CD4-positive, alpha-beta T cell treated with Interleukin-12 subunit alpha and Interleukin-12 subunit beta, for 1 hour (primary cell): Measurements from ENCODE around the gene RALGAPA2.
A peak's percentile ranks its signal among the peaks of the same experiment; 100 is the strongest.

Source experiments
- DNase-seq: peaks from one replicate; pipeline ENCODE4 v3.0.0-alpha.2; 2020

Gene RALGAPA2

DNA sequence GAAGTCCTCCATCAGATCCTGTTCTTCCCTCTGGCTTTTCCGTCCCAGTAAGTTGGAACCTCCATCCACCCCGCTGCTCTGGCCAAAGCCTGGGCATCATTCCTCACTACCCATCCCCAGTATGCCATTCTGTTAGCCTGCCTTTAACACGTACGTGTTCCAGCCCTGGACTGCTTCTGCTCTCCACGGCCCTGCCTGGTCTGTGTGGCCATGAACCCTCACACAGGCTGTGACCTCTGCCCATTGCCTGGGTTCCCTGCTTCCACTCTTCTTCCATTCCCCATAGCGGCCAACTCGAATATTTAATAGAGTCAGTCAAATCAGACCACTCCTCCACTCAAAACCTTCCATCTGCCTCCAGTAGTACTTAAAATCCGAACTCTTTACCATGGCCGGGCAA is 29.4 kb downstream of the RALGAPA2 start:
- no peak for DNase-seq

DNA sequence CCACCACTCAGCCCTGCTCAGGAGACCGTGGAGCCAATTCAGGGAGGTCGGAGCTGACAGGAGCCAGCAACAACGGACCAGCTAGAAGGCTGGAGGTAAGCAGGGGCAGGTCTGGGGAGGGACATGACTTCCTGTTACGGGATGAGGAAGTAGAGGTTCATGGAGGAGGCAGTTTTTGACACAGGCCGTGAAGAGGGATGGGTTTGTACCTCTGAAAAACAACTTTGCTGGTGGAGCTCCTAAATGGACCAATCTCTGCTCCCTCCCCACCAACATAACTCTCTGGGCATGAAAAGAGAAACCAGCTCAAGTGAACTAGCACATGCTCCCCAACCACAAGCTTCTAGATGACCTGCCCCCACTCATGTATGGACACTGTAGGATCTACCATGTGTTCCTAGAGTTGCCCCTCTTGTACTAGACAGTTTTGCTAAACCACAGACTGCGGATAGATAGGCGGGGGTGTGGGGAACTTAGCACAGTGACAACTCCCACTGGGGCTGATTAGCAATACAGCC is 31.4 kb downstream of the RALGAPA2 start:
- DNase-seq: no peak

- DNase-seq: no peak
Measured at GRCh38 chr20:20679316-20679715, 33.1 kb downstream of the RALGAPA2 start.

DNA sequence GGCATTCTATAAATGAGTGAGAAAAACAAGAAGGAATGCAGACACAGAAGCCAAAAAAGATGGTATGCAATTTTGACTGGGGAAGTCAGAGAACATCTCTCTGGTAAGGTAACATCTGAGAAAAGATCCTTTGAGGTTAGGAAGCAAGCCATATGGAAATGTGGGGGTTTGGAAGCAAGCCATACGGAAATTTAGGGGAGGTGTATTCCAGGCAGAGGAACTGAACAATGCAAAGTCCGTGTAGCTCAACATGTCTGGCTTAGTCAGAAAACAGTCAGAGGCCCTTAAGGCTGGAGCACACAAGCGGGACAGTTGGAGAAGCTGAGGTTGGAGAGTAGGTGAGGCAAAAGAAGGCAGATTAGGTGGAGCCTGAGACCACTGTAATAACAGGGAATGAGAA is 35.3 kb downstream of the RALGAPA2 start:
- DNase-seq: no peak

GRCh38 chr20:20668639-20669038 is 43.8 kb downstream of the RALGAPA2 start:
- DNase-seq: no peak

DNA sequence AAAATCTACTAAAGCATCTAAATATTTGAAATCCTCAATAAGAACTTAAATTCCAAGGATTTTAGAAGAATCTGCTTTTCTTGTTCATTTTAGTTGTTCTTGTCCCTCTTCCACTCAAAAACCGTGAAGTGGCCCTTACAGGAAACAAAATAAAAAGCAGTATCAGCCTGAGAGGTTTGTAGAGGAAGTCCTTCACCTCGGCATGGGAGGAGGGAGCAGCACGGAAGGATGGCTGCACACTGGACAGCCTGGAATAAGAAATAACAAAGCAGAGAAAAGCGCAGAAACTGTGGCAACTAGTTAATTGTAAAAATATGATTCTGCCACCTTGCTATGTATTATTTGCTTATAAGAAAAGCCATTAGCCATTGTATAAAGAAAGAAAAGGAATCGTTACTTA is 46.1 kb downstream of the RALGAPA2 start:
- no peak for DNase-seq

DNA sequence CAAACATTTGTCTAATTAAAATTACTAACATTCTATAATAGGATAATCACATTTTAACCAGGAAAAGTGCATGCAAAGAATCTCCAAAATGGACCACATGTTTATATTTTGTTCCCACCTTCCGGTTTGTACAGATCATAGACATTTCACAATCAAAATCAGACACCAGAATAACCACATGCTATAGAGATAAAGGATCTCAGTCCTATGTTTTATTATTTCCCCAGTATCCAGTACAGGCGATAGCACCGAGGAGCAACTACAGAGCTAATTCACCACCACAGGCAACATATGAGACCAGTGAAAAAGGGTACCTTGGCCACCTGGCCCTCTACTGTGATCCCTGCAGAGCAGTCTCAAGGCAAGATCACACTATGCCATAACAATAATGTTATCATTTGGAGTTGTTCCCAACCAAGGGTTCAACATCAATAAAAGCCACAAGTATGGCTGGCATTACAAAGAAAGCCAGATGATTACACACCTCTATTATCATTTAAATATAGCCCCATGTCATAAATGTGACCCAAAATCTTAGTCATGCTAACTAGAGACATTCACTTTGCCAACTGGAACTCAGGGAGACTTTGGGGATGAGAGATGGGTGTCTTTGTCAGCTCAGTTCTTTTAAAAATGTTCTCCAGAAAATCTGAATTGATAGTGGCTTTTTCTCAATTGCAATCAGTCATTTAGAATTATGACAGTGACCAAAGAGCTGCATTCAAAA is 46.7 kb downstream of the RALGAPA2 start:
- no peak for DNase-seq

GRCh38 chr20:20664795-20665589 is 47.5 kb downstream of the RALGAPA2 start:
- peak; percentile 30 for DNase-seq

- no peak for DNase-seq
Measured at GRCh38 chr20:20663841-20664240, 48.6 kb downstream of the RALGAPA2 start.

- no peak for DNase-seq
Measured at GRCh38 chr20:20658871-20659431, 53.5 kb downstream of the RALGAPA2 start.

GRCh38 chr20:20658123-20658522 is 54.3 kb downstream of the RALGAPA2 start:
- no peak for DNase-seq

DNA sequence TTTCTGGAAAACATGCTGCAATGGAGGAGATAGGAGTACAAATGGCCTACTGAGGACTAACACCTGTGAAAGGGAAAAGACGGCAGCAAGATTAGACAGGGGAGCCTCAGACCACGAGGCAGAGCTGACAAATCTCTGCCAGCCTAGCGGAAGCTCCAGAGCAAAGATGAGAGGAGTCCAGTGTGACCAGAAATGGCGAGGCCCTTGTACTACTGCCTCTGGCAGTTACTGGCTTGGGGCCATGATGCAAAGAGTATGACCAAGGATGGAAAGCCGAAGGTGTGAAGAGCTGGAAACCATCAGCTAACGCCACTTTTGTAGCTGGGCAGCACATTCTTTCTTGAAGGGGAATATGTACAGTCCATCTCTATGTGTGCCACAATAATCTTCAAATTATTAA is 55.4 kb downstream of the RALGAPA2 start:
- no peak for DNase-seq

DNA sequence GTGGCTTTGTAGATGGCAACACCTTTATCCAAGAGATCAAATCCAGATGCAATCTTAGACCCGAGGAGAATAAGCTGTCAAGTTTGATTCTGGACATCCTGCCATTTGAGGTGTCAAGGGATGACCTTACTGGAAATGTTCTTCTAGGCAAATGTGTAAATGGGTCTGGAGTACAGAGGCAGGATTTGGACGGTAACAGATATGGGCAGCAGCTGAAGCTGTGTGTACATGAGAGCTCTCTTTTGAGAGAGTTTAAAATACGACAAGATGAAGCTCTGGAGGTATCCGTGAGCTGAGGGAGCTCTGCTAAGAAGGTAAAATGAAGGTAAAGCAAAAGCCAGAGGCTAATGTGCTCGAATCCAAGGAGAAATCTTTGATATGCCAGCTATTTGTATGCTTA is 56.6 kb downstream of the RALGAPA2 start:
- DNase-seq: no peak

- no peak for DNase-seq
Measured at GRCh38 chr20:20649945-20650344, 62.5 kb downstream of the RALGAPA2 start.

DNA sequence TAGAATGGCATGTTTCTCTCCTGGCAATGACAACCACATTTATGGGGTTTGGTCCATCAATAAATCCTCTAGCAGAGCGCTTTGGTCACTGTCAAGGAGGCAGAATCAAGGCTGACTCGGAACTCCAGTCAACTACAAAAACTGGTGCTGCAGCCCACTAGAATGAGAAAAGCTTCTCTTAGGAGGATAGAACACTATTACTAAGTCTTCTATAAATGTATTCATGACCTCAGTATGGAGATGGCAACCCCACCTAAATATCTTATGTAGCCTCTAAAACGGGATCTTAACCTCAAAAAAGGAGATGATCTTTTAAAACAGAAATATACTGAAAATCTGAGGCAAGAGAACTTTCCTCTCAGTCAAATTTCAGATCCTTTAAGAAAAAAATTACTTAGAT is 68.5 kb downstream of the RALGAPA2 start:
- no peak for DNase-seq

- DNase-seq: no peak
Measured at GRCh38 chr20:20641783-20642182, 70.7 kb downstream of the RALGAPA2 start.

DNA sequence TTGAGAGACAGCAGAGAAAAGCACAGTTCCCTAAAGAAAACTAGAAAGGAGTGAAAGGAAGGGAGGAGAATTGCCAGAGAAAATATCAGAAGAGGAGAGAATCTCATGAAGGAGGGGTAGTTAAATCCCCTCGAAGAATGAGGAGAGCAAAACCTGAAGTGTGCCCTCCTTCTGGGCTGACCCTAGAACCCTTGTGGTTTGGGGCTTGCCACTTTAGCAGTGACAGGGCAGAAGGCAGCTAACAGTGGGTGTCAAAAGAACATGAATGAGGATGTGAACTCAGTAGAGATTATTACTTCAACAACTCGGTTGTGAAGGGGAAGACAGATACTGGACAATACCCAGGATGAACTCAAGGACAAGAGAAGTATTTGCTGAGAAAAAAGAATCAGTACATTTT is 73.6 kb downstream of the RALGAPA2 start:
- no peak for DNase-seq

DNA sequence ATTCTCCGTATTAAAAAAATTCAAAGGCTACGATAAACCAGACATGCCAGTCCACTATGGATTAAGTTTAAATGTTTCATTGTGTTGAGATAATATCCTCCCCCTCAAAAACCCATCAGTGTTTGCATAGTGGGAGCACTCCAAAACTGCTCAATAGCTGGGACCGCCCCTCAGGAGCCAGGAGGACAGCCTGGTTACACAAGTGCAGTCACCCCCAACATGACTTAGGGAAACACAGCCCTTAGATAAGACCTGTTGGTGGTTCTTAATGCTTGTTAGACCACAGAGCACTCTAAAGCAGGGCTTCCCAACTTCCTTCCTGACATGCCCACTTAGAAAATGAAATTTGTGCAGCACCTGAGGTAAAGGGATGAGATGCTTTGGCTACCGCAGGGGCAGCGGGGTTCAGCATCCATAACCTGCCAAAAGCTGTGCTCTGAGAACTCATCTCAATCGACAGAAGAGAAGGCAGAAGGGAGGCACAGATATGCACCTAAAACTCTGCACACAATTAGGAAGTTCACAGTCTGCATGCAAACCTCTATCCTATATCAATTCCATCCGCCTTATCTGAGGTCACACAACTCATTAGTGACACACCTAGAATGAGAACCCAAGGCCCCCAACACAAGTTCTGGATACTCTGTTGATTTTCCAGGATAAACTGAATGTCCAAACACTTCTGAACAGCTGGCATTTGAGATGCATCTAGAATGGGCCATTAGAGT is 74.3 kb downstream of the RALGAPA2 start:
- no peak for DNase-seq

- DNase-seq: no peak
Measured at GRCh38 chr20:20635006-20635405, 77.4 kb downstream of the RALGAPA2 start.

- DNase-seq: no peak
Measured at GRCh38 chr20:20632644-20633043, 79.8 kb downstream of the RALGAPA2 start.

DNA sequence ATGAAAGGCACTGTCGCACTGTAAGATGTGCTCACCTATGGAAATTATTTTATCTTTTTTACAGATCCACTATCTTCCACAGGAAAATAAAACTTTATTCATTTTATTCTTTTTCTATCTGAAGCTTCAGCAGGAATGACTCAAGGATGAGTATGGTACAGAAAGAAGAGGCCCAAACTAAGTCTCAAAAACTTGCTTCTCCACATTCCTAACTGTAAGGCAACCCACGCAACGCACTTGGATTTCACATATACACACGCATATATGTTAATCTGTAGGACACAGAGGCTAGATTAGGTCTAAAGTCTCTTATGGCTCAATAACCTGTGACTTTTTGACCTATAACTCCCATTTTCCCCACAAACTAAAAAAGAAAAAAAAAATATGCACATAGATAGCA is 81.9 kb downstream of the RALGAPA2 start:
- no peak for DNase-seq

GRCh38 chr20:20629556-20630188 is 82.8 kb downstream of the RALGAPA2 start:
- DNase-seq: no peak

GRCh38 chr20:20628314-20628713 is 84.1 kb downstream of the RALGAPA2 start:
- no peak for DNase-seq
